H1 (cell line): ENCODE measurements around the gene PPFIA2. TPM values are rescaled to one million over a fixed set of nuclear protein-coding genes. Genes with fewer than 3 reads are reported as not detected.

Source experiments
- CTCF ChIA-PET: fragments of 300-600 bp; sonication (Branson Sonifier 250); formaldehyde crosslinking; loops from one replicate; lab custom pipeline; 2021; ENCODE audit not compliant: partially characterized antibody; lab: Charles Lee
- POLR2A ChIA-PET: fragments of 300-600 bp; sonication (Branson Sonifier 250); formaldehyde crosslinking; loops from one replicate; lab custom pipeline; 2021; ENCODE audit warnings: inconsistent platforms; ENCODE audit not compliant: partially characterized antibody; lab: Charles Lee
- DNase-seq, 2 experiments: peaks; one replicate each; pipeline versions ENCODE4 v3.0.0 to v3.0.0-alpha.2; 2010 to 2022; ENCODE audit warnings: low spot score in 2 of 2, low read depth in 1 of 2, mixed read lengths in 1 of 2
- FAIRE-seq: peaks from 2 replicates; lab custom pipeline; 2011; peaks lifted over from hg19 to GRCh38; lab: Jason Lieb, UNC
- H2AFZ ChIP-seq: 2 replicates; pipeline ENCODE4 v1.8.1; 2012; ENCODE audit warnings: low read length, inconsistent platforms
- H2AK5ac ChIP-seq: 2 replicates; pipeline ENCODE4 v1.6.1; 2013; ENCODE audit warnings: low read depth, low read length
- H2BK120ac ChIP-seq: replicated peaks from 2 replicates; pipeline ENCODE3; 2013; ENCODE audit warnings: low read depth, low read length, inconsistent platforms
- H2BK12ac ChIP-seq: 2 replicates; pipeline ENCODE4 v1.6.1; 2013; ENCODE audit warnings: low read depth, low read length
- H2BK15ac ChIP-seq: 2 replicates; pipeline ENCODE4 v1.6.1; 2013; ENCODE audit warnings: low read length
- H2BK20ac ChIP-seq: 2 replicates; pipeline ENCODE4 v1.6.1; 2013; ENCODE audit warnings: low read length
- H2BK5ac ChIP-seq: 2 replicates; pipeline ENCODE4 v1.6.1; 2013; ENCODE audit warnings: low read depth, low read length
- H3K14ac ChIP-seq: 2 replicates; pipeline ENCODE4 v1.6.1; 2013; ENCODE audit warnings: inconsistent platforms; ENCODE audit not compliant: insufficient read length
- H3K18ac ChIP-seq: 2 replicates; pipeline ENCODE4 v1.6.1; 2013; ENCODE audit warnings: low read length; ENCODE audit errors: extremely low read depth
- H3K23ac ChIP-seq: 2 replicates; pipeline ENCODE4 v1.6.1; 2013; ENCODE audit warnings: inconsistent platforms; ENCODE audit not compliant: insufficient read length
- H3K23me2 ChIP-seq: 2 replicates; pipeline ENCODE4 v1.6.1; 2013; ENCODE audit warnings: low read depth, low read length
- H3K27ac ChIP-seq: 2 replicates; pipeline ENCODE4 v1.6.1; 2011; ENCODE audit warnings: low read depth, low read length, inconsistent platforms
- H3K27me3 ChIP-seq, 4 experiments: replicated peaks in 1 of 4; 1 replicate in 1 of 4; 2 replicates in 3 of 4; pipeline versions ENCODE4 v1.6.1 to v1.8.1; 2011 to 2013; ENCODE audit warnings: low read length in 3 of 4, mild to moderate bottlenecking in 3 of 4, inconsistent platforms in 2 of 4, mixed read lengths in 2 of 4, moderate library complexity in 1 of 4; ENCODE audit not compliant: control insufficient read depth in 3 of 4, insufficient read depth in 3 of 4; ENCODE audit errors: extremely low read depth in 1 of 4
- H3K36me3 ChIP-seq, 4 experiments: 2 replicates each; pipeline versions ENCODE4 v1.6.1 to v1.8.1; 2011 to 2013; ENCODE audit warnings: mild to moderate bottlenecking in 4 of 4, low read length in 3 of 4, moderate library complexity in 2 of 4, control low read depth in 1 of 4, inconsistent platforms in 1 of 4; ENCODE audit not compliant: insufficient read depth in 4 of 4, control insufficient read depth in 2 of 4
- H3K4ac ChIP-seq: replicated peaks from 2 replicates; pipeline ENCODE3; 2013; ENCODE audit warnings: low read length, low read depth, mixed read lengths, inconsistent platforms; ENCODE audit not compliant: insufficient read length
- H3K4me1 ChIP-seq, 4 experiments: replicated peaks in 1 of 4; 1 replicate in 1 of 4; 2 replicates in 3 of 4; pipeline versions ENCODE4 v1.6.1 to v1.8.1; 2011 to 2013; ENCODE audit warnings: low read length in 3 of 4, inconsistent platforms in 2 of 4, mixed read lengths in 1 of 4; ENCODE audit not compliant: insufficient read depth in 4 of 4, control insufficient read depth in 3 of 4
- H3K4me2 ChIP-seq, 2 experiments: 2 replicates each; pipeline versions ENCODE4 v1.6.1 to v1.8.1; 2011 to 2013; ENCODE audit warnings: low read depth in 2 of 2, low read length in 2 of 2, control low read depth in 1 of 2, inconsistent platforms in 1 of 2, mild to moderate bottlenecking in 1 of 2; ENCODE audit not compliant: insufficient read depth in 1 of 2
- H3K4me3 ChIP-seq, 4 experiments: fragments of 200-600, 300-600 bp in 1 of 4; sonication (generic), shearing (Covaris generic), sonication (Bioruptor Twin) in 1 of 4; 2 replicates each; pipeline versions ENCODE4 v1.5.1 to v1.8.1; 2011 to 2016; ENCODE audit warnings: low read length in 4 of 4, low read depth in 3 of 4, control low read depth in 2 of 4, inconsistent platforms in 2 of 4, mild to moderate bottlenecking in 2 of 4, mixed read lengths in 1 of 4, moderate library complexity in 1 of 4; ENCODE audit not compliant: insufficient read depth in 2 of 4; ENCODE audit errors: extremely low read depth in 1 of 4
- H3K56ac ChIP-seq: replicated peaks from 2 replicates; pipeline ENCODE3; 2013; ENCODE audit warnings: low read depth, mild to moderate bottlenecking, mixed read lengths, low read length, inconsistent platforms; ENCODE audit not compliant: insufficient read length
- H3K79me1 ChIP-seq: 2 replicates; pipeline ENCODE4 v1.6.1; 2013; ENCODE audit warnings: low read depth, low read length, control low read depth
- H3K79me2 ChIP-seq, 2 experiments: 2 replicates each; pipeline versions ENCODE4 v1.6.1 to v1.8.1; 2012 to 2013; ENCODE audit warnings: low read length in 2 of 2, mild to moderate bottlenecking in 2 of 2, inconsistent platforms in 1 of 2; ENCODE audit not compliant: insufficient read depth in 2 of 2, control insufficient read depth in 1 of 2
- H3K9ac ChIP-seq, 4 experiments: replicated peaks in 1 of 4; 1 replicate in 1 of 4; 2 replicates in 3 of 4; pipeline versions ENCODE4 v1.6.1 to v1.8.1; 2011 to 2013; ENCODE audit warnings: low read depth in 3 of 4, low read length in 3 of 4, control low read depth in 2 of 4, mild to moderate bottlenecking in 2 of 4, moderate library complexity in 2 of 4, inconsistent platforms in 1 of 4; ENCODE audit errors: extremely low read depth in 1 of 4
- H3K9me3 ChIP-seq, 2 experiments: 2 replicates each; pipeline versions ENCODE4 v1.6.1 to v1.8.1; 2012 to 2013; ENCODE audit warnings: mild to moderate bottlenecking in 2 of 2, moderate library complexity in 2 of 2, control low read depth in 1 of 2, inconsistent platforms in 1 of 2, low read depth in 1 of 2, low read length in 1 of 2, mixed read lengths in 1 of 2; ENCODE audit not compliant: insufficient read depth in 2 of 2
- H4K20me1 ChIP-seq, 2 experiments: replicated peaks in 1 of 2; 2 replicates each; pipeline versions ENCODE3 to v1.8.1; 2011 to 2013; ENCODE audit warnings: inconsistent platforms in 2 of 2, low read length in 2 of 2, mild to moderate bottlenecking in 1 of 2; ENCODE audit not compliant: insufficient read depth in 2 of 2, control insufficient read depth in 1 of 2
- H4K5ac ChIP-seq: 2 replicates; pipeline ENCODE4 v1.6.1; 2013; ENCODE audit warnings: low read length, low read depth, mixed read lengths, inconsistent platforms; ENCODE audit not compliant: insufficient read length
- H4K8ac ChIP-seq: 2 replicates; pipeline ENCODE4 v1.8.0; 2013; ENCODE audit warnings: mild to moderate bottlenecking, moderate library complexity, low read length, inconsistent platforms; ENCODE audit not compliant: insufficient read depth; ENCODE audit errors: extremely low read depth
- H4K91ac ChIP-seq: replicated peaks from 2 replicates; pipeline ENCODE3; 2013; ENCODE audit warnings: low read length, mixed read lengths, inconsistent platforms; ENCODE audit not compliant: insufficient read length
- CBX8 ChIP-seq: fragments of 300-800, 300-1000 bp; sonication (generic); IDR thresholded peaks from 2 replicates; pipeline ENCODE4 v1.7.1; 2016; ENCODE audit warnings: low read depth, low read length, borderline replicate concordance
- CTCF ChIP-seq, 3 experiments: IDR thresholded peaks; 1 replicate in 2 of 3; 2 replicates in 1 of 3; pipeline versions ENCODE4 v1.5.1 to v1.6.1; 2011; ENCODE audit warnings: low read length in 3 of 3, mild to moderate bottlenecking in 3 of 3, inconsistent platforms in 2 of 3, low read depth in 1 of 3, moderate library complexity in 1 of 3; ENCODE audit not compliant: insufficient read depth in 1 of 3; ENCODE audit errors: control extremely low read depth in 1 of 3
- FOSL1 ChIP-seq: IDR thresholded peaks from 2 replicates; pipeline ENCODE4 v1.6.1; 2011; ENCODE audit warnings: mild to moderate bottlenecking, low read depth, low read length, moderate library complexity; ENCODE audit not compliant: insufficient read depth
- JUND ChIP-seq: IDR thresholded peaks from 2 replicates; pipeline ENCODE4 v1.6.1; 2011; ENCODE audit warnings: mild to moderate bottlenecking, improper control_type of control experiment, low read length
- KDM1A ChIP-seq: fragments of 200-600, 300-600 bp; sonication (generic); IDR thresholded peaks from 2 replicates; pipeline ENCODE4 v1.7.1; 2016; ENCODE audit warnings: mild to moderate bottlenecking, low read length, borderline replicate concordance
- RAD21 ChIP-seq, 2 experiments: IDR thresholded peaks in 1 of 2; conservative IDR thresholded peaks in 1 of 2; 2 replicates each; pipeline ENCODE4 v1.6.1; 2011; ENCODE audit warnings: low read depth in 2 of 2, low read length in 2 of 2, improper control_type of control experiment in 1 of 2, inconsistent platforms in 1 of 2, mild to moderate bottlenecking in 1 of 2, moderate library complexity in 1 of 2
- SP2 ChIP-seq: IDR thresholded peaks from 2 replicates; pipeline ENCODE4 v1.6.1; 2012; ENCODE audit warnings: mild to moderate bottlenecking, low read length, inconsistent platforms
- ZNF274 ChIP-seq: IDR thresholded peaks from 2 replicates; pipeline ENCODE4 v1.7.0; 2012; ENCODE audit warnings: low read length, borderline replicate concordance; ENCODE audit errors: extremely low read depth
- WGBS, 2 experiments: shearing (Covaris generic) in 1 of 2; methylation state at CpG; one replicate each; pipeline versions ENCODE4 v1.1.6 to v1.1.7; 2013 to 2015; ENCODE audit warnings: low lambda C conversion rate in 2 of 2, mixed read lengths in 2 of 2, inconsistent platforms in 1 of 2, low coverage in 1 of 2, missing lambda C conversion rate in 1 of 2; ENCODE audit not compliant: insufficient replicate concordance in 2 of 2, insufficient coverage in 1 of 2, insufficient read length in 1 of 2; ENCODE audit errors: extremely low coverage in 1 of 2, missing lambda C conversion rate in 1 of 2; 5-methylcytosine and 5-hydroxymethylcytosine counted together
- polyA plus RNA-seq, 7 experiments: library from polyadenylated mRNA; depleted of rRNA in 3 of 7; stranded (reverse) in 5 of 7; unstranded in 2 of 7; fragments of >200 nt in 5 of 7; fragments of 200-250 nt in 2 of 7; gene quantifications; 1 replicate in 5 of 7; 2 replicates in 1 of 7; 4 replicates in 1 of 7; pipeline versions ENCODE4 v1.2.1 to v1.2.3, GENCODE V29; 2011 to 2013; ENCODE audit warnings: missing spikeins in 2 of 7, mixed read lengths in 2 of 7
- total RNA-seq: library from RNA; stranded (reverse); fragmentation: NEBNext Ultra II Directional; extraction: Animal tissue kit (Norgen Biotek cat#: 25700); gene quantifications from 2 replicates; pipeline ENCODE4 v1.2.1, GENCODE V29; 2021

PPFIA2 gene
- total and polyA plus RNA-seq, 2 of the 8 experiments (the other 6 are each of a cell fraction or from before 2014, with no cell fraction given), result 1.2 to 1.8 TPM

- H4K91ac ChIP-seq, result no peak overlapping the region
- no peak for FAIRE-seq
- H3K9me3 ChIP-seq, result no peaks in the 10 kb centered on the region
- 88% methylated on average over 1 of the region's 1 CpG; no CpG with 5 or more reads in 1 of the 2 experiments for WGBS, 2 experiments
- no peak overlapping the region for H4K5ac ChIP-seq
- no peak overlapping the region for H3K4me3 ChIP-seq
- no peak overlapping the region for H2BK15ac ChIP-seq
- H2BK20ac ChIP-seq, result no peak overlapping the region
- POLR2A ChIA-PET, result no interaction called here
- H3K79me2 ChIP-seq, result no peaks in the 10 kb centered on the region
- H4K20me1 ChIP-seq, result no peaks in the 10 kb centered on the region
- no peaks in the 10 kb centered on the region for H3K36me3 ChIP-seq
- H2AK5ac ChIP-seq, result no peak overlapping the region
- H3K56ac ChIP-seq, result no peak overlapping the region
- H3K79me1 ChIP-seq, result no peaks in the 10 kb centered on the region
- H2BK12ac ChIP-seq, result no peak overlapping the region
- no peaks in the 10 kb centered on the region for H3K23me2 ChIP-seq
- no peaks in the 10 kb centered on the region for H3K27me3 ChIP-seq
- TF ChIP-seq FOSL1 (no peak), CTCF (IDR thresholded peaks at IDR 0.05; ENCODE audit: control extremely low read depth in 1 of 3, insufficient read depth in 1 of 3, low read depth in 1 of 3, low read length in 3 of 3) (peak in 1 of 3 experiments; percentile 26; a peak in 2 of 4 replicates), SP2 (no peak), RAD21 (IDR thresholded peaks at IDR 0.05 in 1 of 2, conservative IDR thresholded peaks at IDR 0.05 in 1 of 2; ENCODE audit: low read depth in 2 of 2, low read length in 2 of 2) (peak; percentile 26 to 40), KDM1A (no peak), ZNF274 (no peak), CBX8 (no peak), JUND (no peak)
- TF ChIP-seq, all 59 proteins: peak for 2
- Histone ChIP-seq H3K18ac (no peak overlapping the region), H3K4me2 (no peak overlapping the region), H3K4ac (no peak overlapping the region), H3K4me1 (no peaks in the 10 kb centered on the region), H2BK5ac (no peak overlapping the region), H2BK120ac (no peak overlapping the region), H3K9ac (no peak overlapping the region), H3K14ac (no peak overlapping the region), H4K8ac (no peak overlapping the region), H2AFZ (no peak overlapping the region), H3K27ac (no peak overlapping the region), H3K23ac (no peak overlapping the region)
- no peak for DNase-seq
- CTCF ChIA-PET, result interaction anchor here (1.0 to 1.8 kb wide), 3 partner anchors 9 to 125 kb away, joined by 3 to 5 read pairs (median 4); no protein-coding TSS in a partner anchor
Observed at GRCh38 chr12:81330480-81330879, 428.7 kb downstream of the PPFIA2 start.
